ENCODE data around the gene ITPR2.

Gene ITPR2

DNA sequence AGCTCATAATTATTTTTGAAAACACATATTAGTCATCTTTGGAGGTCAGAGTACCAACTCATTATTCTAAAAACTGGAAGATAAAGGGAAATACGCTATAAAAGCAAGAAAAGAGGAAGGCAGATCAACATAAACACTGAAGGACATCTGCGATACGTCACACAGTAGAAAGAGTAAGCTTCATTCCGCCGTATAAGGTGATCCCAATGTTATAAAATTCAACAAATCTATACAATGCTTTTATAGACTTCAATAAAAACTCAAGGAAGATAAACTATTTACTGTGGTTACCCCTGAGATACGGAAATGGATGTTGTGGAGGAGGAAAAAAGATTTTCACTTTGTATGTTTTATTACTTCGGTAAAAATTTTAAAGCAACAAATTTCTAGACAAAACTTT lies 92.6 kb downstream of the ITPR2 start:
- no peak overlapping the region for H3K4me3 ChIP-seq (ENCODE audit: low read length, poor library complexity, severe bottlenecking)
- H3K9me2 ChIP-seq (replicated peaks; ENCODE audit: low read depth, low read length): no peaks in the 10 kb centered on the region
- TF ChIP-seq, protein P1, sequence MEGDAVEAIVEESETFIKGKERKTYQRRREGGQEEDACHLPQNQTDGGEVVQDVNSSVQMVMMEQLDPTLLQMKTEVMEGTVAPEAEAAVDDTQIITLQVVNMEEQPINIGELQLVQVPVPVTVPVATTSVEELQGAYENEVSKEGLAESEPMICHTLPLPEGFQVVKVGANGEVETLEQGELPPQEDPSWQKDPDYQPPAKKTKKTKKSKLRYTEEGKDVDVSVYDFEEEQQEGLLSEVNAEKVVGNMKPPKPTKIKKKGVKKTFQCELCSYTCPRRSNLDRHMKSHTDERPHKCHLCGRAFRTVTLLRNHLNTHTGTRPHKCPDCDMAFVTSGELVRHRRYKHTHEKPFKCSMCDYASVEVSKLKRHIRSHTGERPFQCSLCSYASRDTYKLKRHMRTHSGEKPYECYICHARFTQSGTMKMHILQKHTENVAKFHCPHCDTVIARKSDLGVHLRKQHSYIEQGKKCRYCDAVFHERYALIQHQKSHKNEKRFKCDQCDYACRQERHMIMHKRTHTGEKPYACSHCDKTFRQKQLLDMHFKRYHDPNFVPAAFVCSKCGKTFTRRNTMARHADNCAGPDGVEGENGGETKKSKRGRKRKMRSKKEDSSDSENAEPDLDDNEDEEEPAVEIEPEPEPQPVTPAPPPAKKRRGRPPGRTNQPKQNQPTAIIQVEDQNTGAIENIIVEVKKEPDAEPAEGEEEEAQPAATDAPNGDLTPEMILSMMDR (conservative IDR thresholded peaks at IDR 0.05; ENCODE audit: low read length): no peak
- TF ChIP-seq EZH2phosphoT487 (IDR thresholded peaks at IDR 0.05; ENCODE audit: borderline replicate concordance): no peak
- no peaks in the 10 kb centered on the region for H3F3A ChIP-seq (ENCODE audit: low read depth)
- peaks cover 14% of the 10 kb centered on the region for H3K4me1 ChIP-seq (ENCODE audit: insufficient read depth, low read length, poor library complexity, severe bottlenecking)
- no peaks in the 10 kb centered on the region for H3K36me3 ChIP-seq (ENCODE audit: insufficient read depth, low read length)
- peaks cover 7% of the 10 kb centered on the region; the same call in 1 of the 2 replicates for H3K9me3 ChIP-seq (ENCODE audit: insufficient read depth, low read depth, low read length)
- H3K4me2 ChIP-seq (ENCODE audit: low read depth, low read length, poor library complexity, severe bottlenecking): no peak overlapping the region
- no peak overlapping the region for H2AFZ ChIP-seq (ENCODE audit: low read length)
- H3K79me2 ChIP-seq (ENCODE audit: insufficient read depth, low read length): no peaks in the 10 kb centered on the region
- H4K20me1 ChIP-seq (ENCODE audit: insufficient read depth, low read length, poor library complexity, severe bottlenecking): no peaks in the 10 kb centered on the region
- H3K9ac ChIP-seq (ENCODE audit: low read depth, low read length, poor library complexity, severe bottlenecking): no peak overlapping the region
- H3K27me3 ChIP-seq (ENCODE audit: insufficient read depth, low read length, poor library complexity, severe bottlenecking): no peaks in the 10 kb centered on the region

DNA sequence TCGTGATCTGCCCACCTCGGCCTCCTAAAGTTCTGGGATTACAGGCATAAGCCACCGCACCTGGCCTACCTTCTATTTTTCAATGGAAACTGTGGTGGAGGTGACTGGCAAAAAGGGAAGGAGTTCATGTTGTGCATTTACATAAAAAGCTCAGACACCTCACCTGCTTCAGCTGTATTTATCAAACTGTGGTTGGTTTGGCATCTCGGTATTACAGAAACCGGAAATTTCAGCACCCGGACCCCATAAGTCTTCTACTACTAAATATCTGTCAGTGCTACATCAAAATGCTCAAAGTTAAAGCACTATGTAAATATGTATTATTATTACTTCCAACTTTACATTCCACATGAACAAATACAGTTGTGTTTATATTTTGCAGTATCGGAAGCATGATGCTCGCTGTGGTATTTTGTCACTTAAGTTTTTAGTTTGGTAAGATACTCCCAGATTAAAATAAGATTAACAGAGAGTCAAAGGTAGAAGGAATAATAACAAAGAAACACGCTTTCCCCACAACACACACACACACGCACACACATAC lies 95.4 kb downstream of the ITPR2 start:
- Histone ChIP-seq H3K9me2 (replicated peaks; ENCODE audit: low read depth, low read length) (no peaks in the 10 kb centered on the region), H3F3A (ENCODE audit: low read depth) (no peaks in the 10 kb centered on the region), H3K79me2 (ENCODE audit: insufficient read depth, low read length) (no peaks in the 10 kb centered on the region), H4K20me1 (ENCODE audit: insufficient read depth, low read length, poor library complexity, severe bottlenecking) (no peaks in the 10 kb centered on the region), H2AFZ (ENCODE audit: low read length) (no peak overlapping the region), H3K4me2 (ENCODE audit: low read depth, low read length, poor library complexity, severe bottlenecking) (no peak overlapping the region), H3K9me3 (ENCODE audit: insufficient read depth, low read depth, low read length) (peaks cover 7% of the 10 kb centered on the region; the same call in 1 of the 2 replicates), H3K4me3 (ENCODE audit: low read length, poor library complexity, severe bottlenecking) (no peak overlapping the region), H3K4me1 (ENCODE audit: insufficient read depth, low read length, poor library complexity, severe bottlenecking) (peaks cover 17% of the 10 kb centered on the region), H3K27me3 (ENCODE audit: insufficient read depth, low read length, poor library complexity, severe bottlenecking) (no peaks in the 10 kb centered on the region), H3K36me3 (ENCODE audit: insufficient read depth, low read length) (no peaks in the 10 kb centered on the region), H3K9ac (ENCODE audit: low read depth, low read length, poor library complexity, severe bottlenecking) (no peak overlapping the region)
- TF ChIP-seq, protein P1 (conservative IDR thresholded peaks at IDR 0.05; ENCODE audit: low read length): no peak
- TF ChIP-seq EZH2phosphoT487 (IDR thresholded peaks at IDR 0.05; ENCODE audit: borderline replicate concordance): no peak

DNA sequence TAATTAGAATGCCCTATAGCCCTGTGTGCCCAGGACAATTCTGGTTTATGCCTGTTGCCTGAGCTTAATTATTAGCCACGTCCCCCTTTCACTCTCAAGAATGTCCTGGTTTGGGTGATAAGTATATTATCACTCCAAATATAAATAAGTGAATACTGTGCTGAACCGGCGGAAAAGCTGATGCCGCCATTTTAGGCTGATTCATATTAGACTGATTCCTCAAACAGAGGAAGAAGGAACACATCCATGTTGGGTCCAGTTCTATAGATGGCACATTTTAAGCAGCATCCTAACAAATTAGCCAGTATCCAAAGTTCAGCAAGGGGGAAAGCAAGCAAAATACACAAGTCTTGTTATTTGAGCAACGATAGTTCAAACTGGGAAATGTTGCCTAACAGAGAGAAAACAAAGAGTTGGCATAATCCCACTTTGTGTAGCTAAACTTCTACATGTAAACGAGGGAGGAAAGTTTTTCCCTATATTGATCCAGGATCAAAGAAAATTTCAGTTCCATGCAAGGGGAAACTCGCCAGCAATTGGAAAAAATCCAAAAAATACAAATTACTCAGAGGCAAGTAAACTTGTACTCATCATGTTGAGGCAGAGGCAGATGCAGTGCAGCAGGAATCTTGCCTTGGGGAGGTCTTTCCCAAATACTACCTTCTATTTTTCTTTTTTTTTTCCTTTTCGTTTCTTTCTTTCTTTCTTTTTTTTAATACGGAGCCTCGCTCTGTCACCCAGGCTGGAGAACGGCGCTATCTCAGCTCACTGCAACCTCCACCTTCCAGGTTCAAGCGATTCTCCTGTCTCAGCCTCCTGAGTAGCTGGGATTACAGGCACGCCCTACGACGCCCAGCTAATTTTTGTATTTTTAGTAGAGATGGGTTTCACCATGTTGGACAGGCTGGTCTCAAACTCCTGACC lies 96.2 kb downstream of the ITPR2 start:
- Histone ChIP-seq H3K27me3 (ENCODE audit: insufficient read depth, low read length, poor library complexity, severe bottlenecking) (no peaks in the 10 kb centered on the region), H3K4me3 (ENCODE audit: low read length, poor library complexity, severe bottlenecking) (no peak overlapping the region), H4K20me1 (ENCODE audit: insufficient read depth, low read length, poor library complexity, severe bottlenecking) (no peaks in the 10 kb centered on the region), H3K9me2 (replicated peaks; ENCODE audit: low read depth, low read length) (no peaks in the 10 kb centered on the region), H3K9ac (ENCODE audit: low read depth, low read length, poor library complexity, severe bottlenecking) (no peak overlapping the region), H3K36me3 (ENCODE audit: insufficient read depth, low read length) (no peaks in the 10 kb centered on the region), H2AFZ (ENCODE audit: low read length) (no peak overlapping the region), H3F3A (ENCODE audit: low read depth) (no peaks in the 10 kb centered on the region), H3K79me2 (ENCODE audit: insufficient read depth, low read length) (no peaks in the 10 kb centered on the region), H3K4me2 (ENCODE audit: low read depth, low read length, poor library complexity, severe bottlenecking) (no peak overlapping the region), H3K9me3 (ENCODE audit: insufficient read depth, low read depth, low read length) (peaks cover 7% of the 10 kb centered on the region; the same call in 1 of the 2 replicates), H3K4me1 (ENCODE audit: insufficient read depth, low read length, poor library complexity, severe bottlenecking) (peaks cover 19% of the 10 kb centered on the region)
- TF ChIP-seq, protein P1 (conservative IDR thresholded peaks at IDR 0.05; ENCODE audit: low read length): no peak
- TF ChIP-seq EZH2phosphoT487 (IDR thresholded peaks at IDR 0.05; ENCODE audit: borderline replicate concordance): no peak

All from Loucy (cell line).